Measurements from ENCODE around the gene ZNF716.

GRCh38 chr7:57414852-57415251 is 35.1 kb upstream of the ZNF716 start:
- TF ChIP-seq NR3C1 (IDR thresholded peaks at IDR 0.05) = no peak
- TF ChIP-seq CTCF (IDR thresholded peaks at IDR 0.05) = no peak
- no peak for TF ChIP-seq REST (IDR thresholded peaks at IDR 0.05)
- no peak for TF ChIP-seq PHF8 (IDR thresholded peaks at IDR 0.05; ENCODE audit: borderline replicate concordance, low read depth)
- TF ChIP-seq BCL3 (IDR thresholded peaks at IDR 0.05) = no peak

Data from A549 (cell line).